K562 (cell line): ENCODE data around the gene CLCF1. TPM values are rescaled to one million over a fixed set of nuclear protein-coding genes. Genes with fewer than 3 reads are reported as not detected.

Experiments
- CBFA2T2 ChIP-seq: fragments of 450-650 bp; conservative IDR thresholded peaks from 2 replicates; pipeline ENCODE4 v1.6.1; 2017; ENCODE audit warnings: mild to moderate bottlenecking
- CBX1 ChIP-seq: sonication (generic); IDR thresholded peaks from 2 replicates; pipeline ENCODE4 v1.6.1; 2016; ENCODE audit warnings: antibody characterized with exemption, low read depth, mild to moderate bottlenecking
- CBX8 ChIP-seq: fragments of 200-600 bp; sonication (generic); IDR thresholded peaks from 2 replicates; pipeline ENCODE4 v1.6.1; 2012; ENCODE audit warnings: borderline replicate concordance, mixed run types, low read depth, mild to moderate bottlenecking, moderate library complexity, mixed read lengths, low read length, control low read depth, inconsistent platforms; ENCODE audit not compliant: poor library complexity, severe bottlenecking; ENCODE audit errors: extremely low read depth
- CGGBP1 ChIP-seq: fragments of 250-450 bp; sonication (Bioruptor Pico); IDR thresholded peaks from 2 replicates; pipeline ENCODE4 v1.9.0; 2021; ENCODE audit warnings: mild to moderate bottlenecking
- CHD1 ChIP-seq: fragments of 200-600 bp; sonication (generic); IDR thresholded peaks from one replicate; pipeline ENCODE4 v1.6.1; 2012; ENCODE audit warnings: mild to moderate bottlenecking, moderate library complexity, low read length, inconsistent platforms
- CTCFL ChIP-seq: IDR thresholded peaks from 2 replicates; pipeline ENCODE4 v1.6.1; 2011; ENCODE audit warnings: borderline replicate concordance, low read depth, mild to moderate bottlenecking, moderate library complexity, low read length; ENCODE audit not compliant: insufficient read depth, poor library complexity, severe bottlenecking
- CXXC5 ChIP-seq: fragments of 250-450 bp; sonication (Bioruptor Pico); IDR thresholded peaks from 2 replicates; pipeline ENCODE4 v1.8.0; 2022; ENCODE audit warnings: inconsistent platforms, mild to moderate bottlenecking, moderate library complexity
- DEAF1 ChIP-seq: fragments of 450-650 bp; formaldehyde crosslinking; IDR thresholded peaks from 2 replicates; pipeline ENCODE4 v1.4.0; 2020; ENCODE audit warnings: mild to moderate bottlenecking, moderate library complexity
- ETV5 ChIP-seq: sonication (generic); formaldehyde crosslinking; IDR thresholded peaks from 2 replicates; pipeline ENCODE4 v1.4.0; 2020; ENCODE audit warnings: low read depth, mild to moderate bottlenecking, missing genetic modification reagents
- NCOR1 ChIP-seq: fragments of 450-650 bp; IDR thresholded peaks from 2 replicates; pipeline ENCODE4 v1.6.1; 2016; ENCODE audit warnings: mild to moderate bottlenecking, moderate library complexity
- NONO ChIP-seq, 2 experiments: fragments of 200-400 bp in 1 of 2; fragments of 450-650 bp in 1 of 2; formaldehyde crosslinking in 1 of 2; IDR thresholded peaks; 2 replicates each; pipeline ENCODE4 v1.6.1; 2017; ENCODE audit warnings: low read depth in 2 of 2, mild to moderate bottlenecking in 2 of 2, moderate library complexity in 2 of 2, low read length in 1 of 2
- PHF8 ChIP-seq: fragments of 200-600 bp; sonication (generic); IDR thresholded peaks from 2 replicates; pipeline ENCODE4 v1.6.1; 2012; ENCODE audit warnings: mixed run types, mild to moderate bottlenecking, inconsistent platforms, low read length, moderate library complexity, borderline replicate concordance
- POLR2G ChIP-seq: fragments of 200-400 bp; formaldehyde crosslinking; IDR thresholded peaks from 2 replicates; pipeline ENCODE4 v1.6.1; 2017; ENCODE audit warnings: low read depth, mild to moderate bottlenecking, antibody characterized with exemption, low read length, moderate library complexity
- ZFP91 ChIP-seq: sonication (generic); formaldehyde crosslinking; IDR thresholded peaks from 2 replicates; pipeline ENCODE4 v1.8.0; 2022; ENCODE audit warnings: mild to moderate bottlenecking, missing genetic modification reagents
- ZNF263 ChIP-seq: sonication (generic); formaldehyde crosslinking; IDR thresholded peaks from 2 replicates; pipeline ENCODE4 v1.8.0; 2022; ENCODE audit warnings: mild to moderate bottlenecking, missing genetic modification reagents, borderline replicate concordance
- ZNF561 ChIP-seq: fragments of 450-650 bp; formaldehyde crosslinking; conservative IDR thresholded peaks from 2 replicates; pipeline ENCODE4 v1.4.0; 2020; ENCODE audit warnings: mild to moderate bottlenecking, moderate library complexity
- polyA plus RNA-seq, 8 experiments: library from polyadenylated mRNA; depleted of rRNA in 4 of 8; stranded (reverse) in 5 of 8; unstranded in 3 of 8; fragments of >200 nt; fragmentation: Nextera tagmentation in 2 of 8; fragmentation: Illumina TruSeq in 1 of 8; extraction: Ambion mirVana in 2 of 8; extraction: Trizol in 1 of 8; gene quantifications; 2 replicates each; pipeline versions ENCODE4 v1.2.1 to v1.2.3, GENCODE V29; 2011 to 2014; ENCODE audit warnings: inconsistent platforms in 1 of 8, missing spikeins in 1 of 8
- total RNA-seq, 7 experiments: library from RNA; depleted of rRNA in 6 of 7; stranded (reverse); fragments of >200 nt in 6 of 7; fragmentation: Illumina TruSeq in 2 of 7; extraction: Trizol in 2 of 7; gene quantifications; 2 replicates each; pipeline versions ENCODE4 v1.2.1 to v1.2.3, GENCODE V29; 2011 to 2021; ENCODE audit warnings: low replicate concordance in 1 of 7
- TF ChIP-seq, protein P1 (sequence below), 2 experiments: IDR thresholded peaks; 2 replicates each; pipeline ENCODE4 v1.6.1; 2012; ENCODE audit warnings: improper control_type of control experiment in 2 of 2, low read depth in 2 of 2, low read length in 2 of 2, borderline replicate concordance in 1 of 2

CLCF1 gene
- total and polyA plus RNA-seq, 9 of the 15 experiments (the other 6 are each of a cell fraction or from before 2014, with no cell fraction given) = 0.49 to 5.8 (median 3.0) TPM

GRCh38 chr11:67372993-67373647 lies at the start of gene CLCF1 (continued):
- peak; percentile 38; the same call in 1 of the 2 replicates for TF ChIP-seq PHF8
- TF ChIP-seq ETV5 (CRISPR knock-in tag) = no peak
- TF ChIP-seq CHD1 = peak; percentile 27
- TF ChIP-seq, protein P1, sequence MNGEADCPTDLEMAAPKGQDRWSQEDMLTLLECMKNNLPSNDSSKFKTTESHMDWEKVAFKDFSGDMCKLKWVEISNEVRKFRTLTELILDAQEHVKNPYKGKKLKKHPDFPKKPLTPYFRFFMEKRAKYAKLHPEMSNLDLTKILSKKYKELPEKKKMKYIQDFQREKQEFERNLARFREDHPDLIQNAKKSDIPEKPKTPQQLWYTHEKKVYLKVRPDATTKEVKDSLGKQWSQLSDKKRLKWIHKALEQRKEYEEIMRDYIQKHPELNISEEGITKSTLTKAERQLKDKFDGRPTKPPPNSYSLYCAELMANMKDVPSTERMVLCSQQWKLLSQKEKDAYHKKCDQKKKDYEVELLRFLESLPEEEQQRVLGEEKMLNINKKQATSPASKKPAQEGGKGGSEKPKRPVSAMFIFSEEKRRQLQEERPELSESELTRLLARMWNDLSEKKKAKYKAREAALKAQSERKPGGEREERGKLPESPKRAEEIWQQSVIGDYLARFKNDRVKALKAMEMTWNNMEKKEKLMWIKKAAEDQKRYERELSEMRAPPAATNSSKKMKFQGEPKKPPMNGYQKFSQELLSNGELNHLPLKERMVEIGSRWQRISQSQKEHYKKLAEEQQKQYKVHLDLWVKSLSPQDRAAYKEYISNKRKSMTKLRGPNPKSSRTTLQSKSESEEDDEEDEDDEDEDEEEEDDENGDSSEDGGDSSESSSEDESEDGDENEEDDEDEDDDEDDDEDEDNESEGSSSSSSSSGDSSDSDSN (IDR thresholded peaks at IDR 0.05; ENCODE audit: borderline replicate concordance in 1 of 2, low read depth in 2 of 2, low read length in 2 of 2) = peak in 1 of 2 experiments; percentile 67; a peak in 1 of 4 replicates
- no peak for TF ChIP-seq DEAF1 (CRISPR knock-in tag)
- TF ChIP-seq CXXC5 (CRISPR knock-in tag) = peak; percentile 61; the same call in 1 of the 2 replicates
- TF ChIP-seq CGGBP1 (CRISPR knock-in tag) = no peak
- peak in 1 of 2 experiments; percentile 72; a peak in 1 of 4 replicates for TF ChIP-seq NONO (IDR thresholded peaks at IDR 0.05; ENCODE audit: low read depth in 2 of 2, low read length in 1 of 2)
- no peak for TF ChIP-seq CBX8
- peak; percentile 28; the same call in 1 of the 2 replicates for TF ChIP-seq NCOR1
- no peak for TF ChIP-seq CBX1
- peak; percentile 86 for TF ChIP-seq ZNF263 (CRISPR knock-in tag)
- TF ChIP-seq CTCFL = no peak
- peak; percentile 86 for TF ChIP-seq POLR2G
- no peak for TF ChIP-seq CBFA2T2
- TF ChIP-seq ZFP91 = no peak
- TF ChIP-seq ZNF561 = no peak
